Upper lobe of right lung (tissue), 1 donor: ENCODE results near the gene PLCH1. TPM values are rescaled to one million over a fixed set of nuclear protein-coding genes. Genes with fewer than 3 reads are reported as not detected.

Experiments
- ATAC-seq: fragments of 200-7000 bp; cut with Tn5 transposase; one replicate; pipeline ENCODE4 v1.9.1; 2020; ENCODE audit warnings: mild to moderate bottlenecking, moderate library complexity
- DNase-seq: peaks from one replicate; pipeline ENCODE4 v3.0.0-alpha.2; 2020
- H3K27ac ChIP-seq: fragments of 200-600 bp; one replicate; pipeline ENCODE4 v1.8.0; 2022
- H3K27me3 ChIP-seq: fragments of 200-600 bp; one replicate; pipeline ENCODE4 v1.8.0; 2022; ENCODE audit warnings: mild to moderate bottlenecking
- H3K36me3 ChIP-seq: fragments of 200-600 bp; one replicate; pipeline ENCODE4 v1.8.0; 2022
- H3K4me1 ChIP-seq: fragments of 200-600 bp; one replicate; pipeline ENCODE4 v1.8.0; 2022
- H3K4me3 ChIP-seq: fragments of 200-600 bp; one replicate; pipeline ENCODE4 v1.8.0; 2022; ENCODE audit warnings: mild to moderate bottlenecking
- H3K9me3 ChIP-seq: fragments of 200-600 bp; one replicate; pipeline ENCODE4 v1.8.0; 2022
- intact Hi-C: fragments of 100-400 bp; cut with DNase I; formaldehyde crosslinking; loops from one replicate; pipeline ENCODE4 v1.11.0; 2022
- total RNA-seq: library from RNA; stranded (reverse); fragmentation: NEBNext Ultra II Directional; extraction: Animal tissue kit (Norgen Biotek cat#: 25700); gene quantifications from one replicate; pipeline ENCODE4 v1.2.1, GENCODE V29; 2021
- TF ChIP-seq, protein P1 (sequence below): fragments of 200-600 bp; IDR thresholded peaks from one replicate; pipeline ENCODE4 v1.8.0; 2022; ENCODE audit warnings: antibody characterized with exemption
- donor health status: DM: no; HTN: yes; CAD: no; lungs with severe emphysema.

PLCH1 gene
- total RNA-seq, 1 donor from 2014 or later, result 12.1 TPM

DNA sequence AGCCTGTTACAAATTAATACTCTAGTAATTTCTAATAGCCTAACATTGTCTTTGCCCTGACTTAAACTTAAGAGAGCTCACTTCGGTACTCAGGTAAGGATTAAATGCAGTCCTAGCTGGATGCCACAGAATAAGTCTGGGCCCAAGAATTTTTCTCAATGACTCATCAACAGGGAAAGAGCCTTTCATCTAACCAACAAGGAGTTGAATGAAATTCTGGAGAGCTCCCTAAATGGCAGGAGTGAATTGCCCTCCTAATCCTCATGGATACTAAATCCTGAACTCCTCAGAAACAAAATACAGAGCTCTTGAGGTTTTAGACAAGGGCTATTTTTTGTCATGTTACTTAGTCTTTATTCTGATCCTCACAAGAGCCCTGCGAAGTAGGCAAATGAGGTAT is 159.5 kb downstream of the PLCH1 start:
- Histone ChIP-seq H3K27me3 (no peaks in the 10 kb centered on the region), H3K4me3 (no peak overlapping the region), H3K36me3 (no peaks in the 10 kb centered on the region), H3K9me3 (no peaks in the 10 kb centered on the region), H3K27ac (no peak overlapping the region), H3K4me1 (no peaks in the 10 kb centered on the region)
- no peak for DNase-seq
- TF ChIP-seq, protein P1, sequence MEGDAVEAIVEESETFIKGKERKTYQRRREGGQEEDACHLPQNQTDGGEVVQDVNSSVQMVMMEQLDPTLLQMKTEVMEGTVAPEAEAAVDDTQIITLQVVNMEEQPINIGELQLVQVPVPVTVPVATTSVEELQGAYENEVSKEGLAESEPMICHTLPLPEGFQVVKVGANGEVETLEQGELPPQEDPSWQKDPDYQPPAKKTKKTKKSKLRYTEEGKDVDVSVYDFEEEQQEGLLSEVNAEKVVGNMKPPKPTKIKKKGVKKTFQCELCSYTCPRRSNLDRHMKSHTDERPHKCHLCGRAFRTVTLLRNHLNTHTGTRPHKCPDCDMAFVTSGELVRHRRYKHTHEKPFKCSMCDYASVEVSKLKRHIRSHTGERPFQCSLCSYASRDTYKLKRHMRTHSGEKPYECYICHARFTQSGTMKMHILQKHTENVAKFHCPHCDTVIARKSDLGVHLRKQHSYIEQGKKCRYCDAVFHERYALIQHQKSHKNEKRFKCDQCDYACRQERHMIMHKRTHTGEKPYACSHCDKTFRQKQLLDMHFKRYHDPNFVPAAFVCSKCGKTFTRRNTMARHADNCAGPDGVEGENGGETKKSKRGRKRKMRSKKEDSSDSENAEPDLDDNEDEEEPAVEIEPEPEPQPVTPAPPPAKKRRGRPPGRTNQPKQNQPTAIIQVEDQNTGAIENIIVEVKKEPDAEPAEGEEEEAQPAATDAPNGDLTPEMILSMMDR, result no peak
- no peak for ATAC-seq
- intact Hi-C loops, result no loop called here

GRCh38 chr3:155581579-155581978 is 163.3 kb downstream of the PLCH1 start:
- Histone ChIP-seq H3K4me3 (no peak overlapping the region), H3K4me1 (no peaks in the 10 kb centered on the region), H3K27me3 (no peaks in the 10 kb centered on the region), H3K36me3 (no peaks in the 10 kb centered on the region), H3K9me3 (no peaks in the 10 kb centered on the region), H3K27ac (no peak overlapping the region)
- TF ChIP-seq, protein P1, result no peak
- DNase-seq, result no peak
- ATAC-seq, result peak; percentile 29
- intact Hi-C loops, result no loop called here

GRCh38 chr3:155572085-155572484 is 172.8 kb downstream of the PLCH1 start:
- H3K4me3 ChIP-seq, result no peak overlapping the region
- H3K27me3 ChIP-seq, result no peaks in the 10 kb centered on the region
- ATAC-seq (peak; percentile 53), DNase-seq (no peak)
- H3K4me1 ChIP-seq, result no peaks in the 10 kb centered on the region
- no peak overlapping the region for H3K27ac ChIP-seq
- intact Hi-C loops, result no loop called here
- no peaks in the 10 kb centered on the region for H3K36me3 ChIP-seq
- TF ChIP-seq, protein P1, result no peak
- no peaks in the 10 kb centered on the region for H3K9me3 ChIP-seq

- H3K4me1 ChIP-seq, result no peaks in the 10 kb centered on the region
Observed at GRCh38 chr3:155568295-155568694, 176.6 kb downstream of the PLCH1 start.

GRCh38 chr3:155560594-155560993 is 184.3 kb downstream of the PLCH1 start:
- no peak for ATAC-seq

More at GRCh38 chr3:155568295-155568694, 176.6 kb downstream of the PLCH1 start:
- Histone ChIP-seq H3K36me3 (no peaks in the 10 kb centered on the region), H3K27me3 (no peaks in the 10 kb centered on the region), H3K4me3 (no peak overlapping the region), H3K27ac (no peak overlapping the region), H3K9me3 (no peaks in the 10 kb centered on the region)
- intact Hi-C loops, result no loop called here
- ATAC-seq (no peak), DNase-seq (no peak)
- TF ChIP-seq, protein P1, result no peak

More at GRCh38 chr3:155560594-155560993, 184.3 kb downstream of the PLCH1 start:
- Histone ChIP-seq H3K4me3 (no peak overlapping the region), H3K4me1 (no peaks in the 10 kb centered on the region), H3K36me3 (no peaks in the 10 kb centered on the region), H3K9me3 (no peaks in the 10 kb centered on the region), H3K27ac (no peak overlapping the region), H3K27me3 (no peaks in the 10 kb centered on the region)
- intact Hi-C loops, result no loop called here
- TF ChIP-seq, protein P1, result no peak
- DNase-seq, result no peak
